Measurements from ENCODE around the gene ETFA. TPM values are rescaled to one million over a fixed set of nuclear protein-coding genes. Genes with fewer than 3 reads are reported as not detected.

The ETFA gene
- total and polyA plus RNA-seq, 10 of the 15 experiments (the other 5 are each of a cell fraction or from before 2014, with no cell fraction given) = 114 to 331 (median 152) TPM

- Histone ChIP-seq H3K9me3 (replicated peaks; ENCODE audit: control insufficient read depth, insufficient read depth, low read length) (no peaks in the 10 kb centered on the region), H3K4me1 (ENCODE audit: control insufficient read depth, insufficient read depth, low read length) (no peaks in the 10 kb centered on the region), H3K4me3 (no peak overlapping the region), H3K36me3 (ENCODE audit: control insufficient read depth in 2 of 2, insufficient read depth in 2 of 2, low read length in 1 of 2) (peaks cover 14 to 17% of the 10 kb centered on the region in 2 experiments), H3K27me3 (replicated peaks in 1 of 2; ENCODE audit: control insufficient read depth in 2 of 2, insufficient read depth in 2 of 2, low read length in 1 of 2) (no peaks in the 10 kb centered on the region), H3K4me2 (ENCODE audit: control insufficient read depth, insufficient read depth) (no peak overlapping the region), H4K20me1 (ENCODE audit: control insufficient read depth, insufficient read depth) (no peaks in the 10 kb centered on the region), H3K9ac (ENCODE audit: control insufficient read depth, insufficient read depth, low read length) (no peak overlapping the region), H3K79me2 (ENCODE audit: control insufficient read depth, insufficient read depth, low read length) (no peaks in the 10 kb centered on the region), H3K27ac (ENCODE audit: control insufficient read depth, insufficient read depth) (no peak overlapping the region), H2AFZ (ENCODE audit: control insufficient read depth, low read depth, low read length) (no peak overlapping the region)
- WGBS (ENCODE audit: insufficient coverage, insufficient replicate concordance, low lambda C conversion rate, missing lambda C conversion rate) = 70% methylated on average over 2 of the region's 2 CpGs
- no TSS peak for BruUV-seq (replicated peaks)
- intact Hi-C loops (cut with micrococcal nuclease; ENCODE audit: unreplicated experiment) = no loop called here
- FAIRE-seq (no peak), DNase-seq (ENCODE audit: low read depth, low spot score) (no peak), ATAC-seq (no peak; the same call in 2 of the 3 replicates)
- ChIA-PET CTCF (no interaction called here), RAD21 (ENCODE audit: unreplicated experiment) (no interaction called here), SMC1A (ENCODE audit: uncharacterized antibody, unreplicated experiment) (no interaction called here), POLR2A (no interaction called here)
- TF ChIP-seq, protein P1, sequence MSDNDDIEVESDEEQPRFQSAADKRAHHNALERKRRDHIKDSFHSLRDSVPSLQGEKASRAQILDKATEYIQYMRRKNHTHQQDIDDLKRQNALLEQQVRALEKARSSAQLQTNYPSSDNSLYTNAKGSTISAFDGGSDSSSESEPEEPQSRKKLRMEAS (IDR thresholded peaks at IDR 0.05; ENCODE audit: low read depth, low read length) = no peak
- TF ChIP-seq POLR2A (IDR thresholded peaks at IDR 0.05; ENCODE audit: low read depth, low read length) (0 out of 2 replicates have a peak, but pooled peaks have one; percentile 18), HDAC2 (IDR thresholded peaks at IDR 0.05) (no peak)
- in situ Hi-C loops (cut with MboI) = no loop called here
Observed at GRCh38 chr15:76208786-76209424, 102.4 kb downstream of the ETFA start.

- H3K36me3 ChIP-seq (ENCODE audit: control insufficient read depth in 2 of 2, insufficient read depth in 2 of 2, low read length in 1 of 2) = peaks cover 12 to 17% of the 10 kb centered on the region in 2 experiments
- no peaks in the 10 kb centered on the region for H3K79me2 ChIP-seq (ENCODE audit: control insufficient read depth, insufficient read depth, low read length)
- BruUV-seq (replicated peaks) = no TSS peak
- no peak overlapping the region for H3K27ac ChIP-seq (ENCODE audit: control insufficient read depth, insufficient read depth)
- 97% methylated on average over 8 of the region's 8 CpGs for WGBS (ENCODE audit: insufficient coverage, insufficient replicate concordance, low lambda C conversion rate, missing lambda C conversion rate)
- intact Hi-C loops (cut with micrococcal nuclease; ENCODE audit: unreplicated experiment) = no loop called here
- ChIA-PET CTCF (interaction anchor here (0.9 kb wide), 1 partner anchor 17 kb away, joined by 3 read pairs; no protein-coding TSS in a partner anchor), SMC1A (ENCODE audit: uncharacterized antibody, unreplicated experiment) (no interaction called here), RAD21 (ENCODE audit: unreplicated experiment) (no interaction called here), POLR2A (no interaction called here)
- H3K9me3 ChIP-seq (replicated peaks; ENCODE audit: control insufficient read depth, insufficient read depth, low read length) = no peaks in the 10 kb centered on the region
- no peak for DNase-seq (ENCODE audit: low read depth, low spot score)
- H3K9ac ChIP-seq (ENCODE audit: control insufficient read depth, insufficient read depth, low read length) = no peak overlapping the region
- in situ Hi-C loops (cut with MboI) = no loop called here
- H3K4me3 ChIP-seq = no peak overlapping the region
- H2AFZ ChIP-seq (ENCODE audit: control insufficient read depth, low read depth, low read length) = no peak overlapping the region
- ATAC-seq = no peak
- H4K20me1 ChIP-seq (ENCODE audit: control insufficient read depth, insufficient read depth) = no peaks in the 10 kb centered on the region
- H3K4me1 ChIP-seq (ENCODE audit: control insufficient read depth, insufficient read depth, low read length) = no peaks in the 10 kb centered on the region
- no peaks in the 10 kb centered on the region for H3K27me3 ChIP-seq (replicated peaks in 1 of 2; ENCODE audit: control insufficient read depth in 2 of 2, insufficient read depth in 2 of 2, low read length in 1 of 2)
- no peak overlapping the region for H3K4me2 ChIP-seq (ENCODE audit: control insufficient read depth, insufficient read depth)
- no peak for FAIRE-seq
- no peak for TF ChIP-seq SIX5 (IDR thresholded peaks at IDR 0.05; ENCODE audit: low read depth, low read length, severe bottlenecking)
- no peak for TF ChIP-seq KAT2A (conservative IDR thresholded peaks at IDR 0.05; ENCODE audit: control insufficient read depth, low read depth, low read length)
- no peak for TF ChIP-seq RELA (IDR thresholded peaks at IDR 0.05; ENCODE audit: borderline replicate concordance, partially characterized antibody)
- no peak for TF ChIP-seq SMARCA5 (IDR thresholded peaks at IDR 0.05)
- TF ChIP-seq YY1 (IDR thresholded peaks at IDR 0.05; ENCODE audit: low read depth, low read length) = no peak
- TF ChIP-seq, protein P2, sequence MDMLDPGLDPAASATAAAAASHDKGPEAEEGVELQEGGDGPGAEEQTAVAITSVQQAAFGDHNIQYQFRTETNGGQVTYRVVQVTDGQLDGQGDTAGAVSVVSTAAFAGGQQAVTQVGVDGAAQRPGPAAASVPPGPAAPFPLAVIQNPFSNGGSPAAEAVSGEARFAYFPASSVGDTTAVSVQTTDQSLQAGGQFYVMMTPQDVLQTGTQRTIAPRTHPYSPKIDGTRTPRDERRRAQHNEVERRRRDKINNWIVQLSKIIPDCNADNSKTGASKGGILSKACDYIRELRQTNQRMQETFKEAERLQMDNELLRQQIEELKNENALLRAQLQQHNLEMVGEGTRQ (IDR thresholded peaks at IDR 0.05; ENCODE audit: borderline replicate concordance, low read depth, low read length) = no peak
- TF ChIP-seq PAX8 (IDR thresholded peaks at IDR 0.05) = no peak
- no peak for TF ChIP-seq SREBF2 (IDR thresholded peaks at IDR 0.05; ENCODE audit: low read length)
- TF ChIP-seq GATAD2B (conservative IDR thresholded peaks at IDR 0.05; ENCODE audit: low read depth) = no peak
- no peak for TF ChIP-seq HDAC6 (IDR thresholded peaks at IDR 0.05; ENCODE audit: unreplicated experiment)
- TF ChIP-seq NKRF (conservative IDR thresholded peaks at IDR 0.05) = no peak
- TF ChIP-seq MTA2 (IDR thresholded peaks at IDR 0.05; ENCODE audit: low read depth) = no peak
- no peak for TF ChIP-seq ZNF217 (IDR thresholded peaks at IDR 0.05)
Observed at GRCh38 chr15:76208084-76208785, 103.0 kb downstream of the ETFA start.

Measured in GM12878 (cell line).